HG03442 (cell line): ENCODE data around the gene SPEG.

Experiments
- ATAC-seq: cut with Tn5 transposase; IDR thresholded peaks from one replicate; pipeline ENCODE4 v1.9.1; 2021; ENCODE audit warnings: mild to moderate bottlenecking, moderate library complexity; ENCODE audit not compliant: unreplicated experiment

Gene SPEG

DNA sequence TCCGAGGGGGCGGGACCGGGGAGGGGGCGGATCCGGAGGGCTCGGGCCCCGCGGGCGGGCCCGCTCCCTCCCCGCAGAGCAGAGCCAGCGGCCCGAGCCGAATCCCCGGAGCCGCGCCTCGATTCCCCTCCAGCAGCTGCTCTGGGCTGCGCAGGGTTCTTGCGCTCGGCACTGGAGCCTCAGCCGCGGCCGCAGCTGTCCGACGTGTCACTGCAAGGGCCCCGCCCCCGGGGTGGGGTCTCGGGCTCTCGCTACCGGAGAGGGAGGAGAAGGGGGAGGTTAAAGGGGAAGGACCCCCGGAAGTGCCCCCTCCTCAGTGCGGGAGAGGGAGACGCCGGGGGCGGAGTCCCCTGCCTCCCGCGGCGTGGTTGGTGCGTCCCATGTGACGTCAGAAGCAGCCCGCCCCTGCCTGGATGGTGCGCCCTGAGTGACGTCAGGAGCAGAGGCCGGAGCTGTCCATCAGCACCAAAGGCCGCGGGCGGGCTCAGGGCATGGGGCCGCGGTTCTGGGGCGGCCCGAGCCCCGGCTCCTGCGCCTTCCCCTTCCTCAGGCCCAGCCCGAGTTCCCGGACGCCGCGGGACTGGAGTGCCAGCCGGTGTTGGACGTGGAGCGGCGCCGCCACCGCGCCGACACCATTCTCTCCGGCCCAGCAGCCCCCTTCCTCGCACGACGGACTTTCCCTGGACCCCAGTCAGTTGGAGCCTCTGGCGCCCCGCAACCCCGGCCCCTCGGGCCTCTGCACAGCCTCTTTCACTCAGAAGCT is 109.1 kb downstream of the SPEG start, which contains the start of the genes CHPF and TMEM198:
Gene CHPF (minus strand): TSS at position 214 of the 763 bp plus-strand sequence. CDS start 271 bp downstream, outside the sequence.
Gene TMEM198 (plus strand): TSS at position 433 of the 763 bp plus-strand sequence. CDS start 700 bp downstream, outside the sequence.
- ATAC-seq = peak; percentile 73

DNA sequence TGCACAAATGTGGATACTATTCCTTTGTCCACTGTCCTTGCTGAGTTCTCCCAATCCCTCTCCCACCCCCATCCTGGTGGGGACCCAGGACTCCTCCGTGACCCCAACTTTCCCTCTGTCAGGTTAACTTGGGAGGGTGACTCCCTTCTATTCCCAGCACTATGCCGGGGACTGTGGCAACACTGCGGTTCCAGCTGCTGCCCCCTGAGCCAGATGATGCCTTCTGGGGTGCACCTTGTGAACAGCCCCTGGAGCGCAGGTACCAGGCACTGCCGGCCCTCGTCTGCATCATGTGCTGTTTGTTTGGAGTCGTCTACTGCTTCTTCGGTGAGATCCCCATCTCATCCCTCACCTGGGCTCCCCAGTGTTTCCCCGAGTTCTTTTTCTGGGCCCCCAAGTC is 109.9 kb downstream of the SPEG start:
- ATAC-seq = no peak

GRCh38 chr2:219545295-219545942 is 110.8 kb downstream of the SPEG start:
- ATAC-seq = no peak

DNA sequence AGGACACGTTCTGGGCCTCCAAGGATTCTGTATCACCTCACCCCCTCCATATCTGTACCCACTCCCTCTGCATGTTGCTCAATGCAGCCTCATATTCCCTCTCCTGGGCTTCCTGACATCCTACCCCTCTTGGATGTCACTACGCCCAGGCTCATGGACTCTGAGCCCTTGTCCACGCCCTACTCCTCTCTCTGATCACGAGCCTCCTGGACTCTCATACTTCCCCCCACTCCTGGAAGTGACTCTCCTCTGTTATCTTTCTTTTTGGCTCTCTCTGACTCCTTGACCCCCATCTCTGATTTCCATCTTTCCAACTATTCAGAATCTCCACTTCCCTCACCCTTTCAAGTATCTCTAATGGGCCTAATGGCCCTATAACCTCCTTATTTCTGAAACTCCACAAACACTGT is 111.3 kb downstream of the SPEG start:
- no peak for ATAC-seq

- ATAC-seq = no peak
Observed at GRCh38 chr2:219547621-219548020, 113.0 kb downstream of the SPEG start.
